WI38 (cell line): ENCODE data around the gene MNX1.

Experiments
- H3K4me3 ChIP-seq: 2 replicates; pipeline ENCODE4 v1.5.1; 2011; ENCODE audit warnings: low read depth, mild to moderate bottlenecking, control low read depth, low read length
- CTCF ChIP-seq: IDR thresholded peaks from 2 replicates; pipeline ENCODE4 v1.5.1; 2012; ENCODE audit warnings: low read depth, mild to moderate bottlenecking, control low read depth, low read length

Gene MNX1

GRCh38 chr7:156999958-157000726, 10.3 kb downstream of the MNX1 start:
- no peak for TF ChIP-seq CTCF
- H3K4me3 ChIP-seq, result peak overlapping the region; percentile 39

GRCh38 chr7:156998988-156999957, 11.2 kb downstream of the MNX1 start:
- no peak for TF ChIP-seq CTCF
- no peak overlapping the region for H3K4me3 ChIP-seq

GRCh38 chr7:156994417-156994816, 16.0 kb downstream of the MNX1 start:
- TF ChIP-seq CTCF, result no peak
- H3K4me3 ChIP-seq, result no peak overlapping the region

- TF ChIP-seq CTCF, result no peak
- H3K4me3 ChIP-seq, result no peak overlapping the region
These were observed 16.6 kb downstream of the MNX1 start for GRCh38 chr7:156993925-156994235.

GRCh38 chr7:156993021-156993924, 17.2 kb downstream of the MNX1 start:
- no peak overlapping the region for H3K4me3 ChIP-seq
- TF ChIP-seq CTCF, result no peak

- no peak for TF ChIP-seq CTCF
- no peak overlapping the region for H3K4me3 ChIP-seq
These were observed 20.5 kb downstream of the MNX1 start for GRCh38 chr7:156989766-156990535.
